Nephron (organoid): ENCODE results near the gene ZWILCH.
A peak's percentile ranks its signal among the peaks of the same experiment; 100 is the strongest.

ENCODE experiments used
- H3K27ac Mint-ChIP-seq, 3 experiments: 2 replicates each; pipeline ENCODE4 v1.8.0; 2020; ENCODE audit warnings: mixed read lengths in 3 of 3, mild to moderate bottlenecking in 2 of 3, moderate library complexity in 1 of 3
- H3K27me3 Mint-ChIP-seq: 2 replicates; pipeline ENCODE4 v1.8.0; 2021; ENCODE audit warnings: low read depth, mild to moderate bottlenecking, moderate library complexity, mixed read lengths
- H3K36me3 Mint-ChIP-seq: 2 replicates; pipeline ENCODE4 v1.8.0; 2020; ENCODE audit warnings: low read depth, mixed read lengths
- H3K4me1 Mint-ChIP-seq: 2 replicates; pipeline ENCODE4 v1.8.0; 2020; ENCODE audit warnings: mixed read lengths
- H3K4me3 Mint-ChIP-seq, 3 experiments: 2 replicates each; pipeline ENCODE4 v1.8.0; 2020; ENCODE audit warnings: mild to moderate bottlenecking in 3 of 3, mixed read lengths in 3 of 3, moderate library complexity in 2 of 3
- H3K9me3 Mint-ChIP-seq: 2 replicates; pipeline ENCODE4 v1.8.0; 2020; ENCODE audit warnings: mixed read lengths
- CTCF ChIP-seq, 3 experiments: fragments of 200-600 bp; sonication (generic); IDR thresholded peaks; one replicate each; pipeline ENCODE4 v1.5.0; 2021; ENCODE audit warnings: antibody characterized with exemption in 3 of 3; ENCODE audit not compliant: unreplicated experiment in 3 of 3

Gene ZWILCH

GRCh38 chr15:66505430-66505811 is 295 bp downstream of the ZWILCH start:
- Mint-ChIP-seq H3K27me3 (no peaks in the 10 kb centered on the region), H3K4me3 (peak overlapping the region; percentile 95 to 100 (median 96)), H3K9me3 (no peaks in the 10 kb centered on the region), H3K36me3 (peaks cover 39% of the 10 kb centered on the region), H3K27ac (peak overlapping the region; percentile 95 to 98 (median 97)), H3K4me1 (peaks cover 27% of the 10 kb centered on the region)
- no peak for TF ChIP-seq CTCF (IDR thresholded peaks at IDR 0.05; ENCODE audit: unreplicated experiment in 3 of 3)

GRCh38 chr15:66505818-66506217 is 692 bp downstream of the ZWILCH start:
- H3K4me3 Mint-ChIP-seq = peak overlapping the region; percentile 95 to 100 (median 96)
- H3K36me3 Mint-ChIP-seq = peaks cover 35% of the 10 kb centered on the region
- no peaks in the 10 kb centered on the region for H3K9me3 Mint-ChIP-seq
- H3K27ac Mint-ChIP-seq = peak overlapping the region; percentile 95 to 98 (median 97)
- H3K27me3 Mint-ChIP-seq = no peaks in the 10 kb centered on the region
- TF ChIP-seq CTCF (IDR thresholded peaks at IDR 0.05; ENCODE audit: unreplicated experiment in 3 of 3) = no peak
- peaks cover 27% of the 10 kb centered on the region for H3K4me1 Mint-ChIP-seq

GRCh38 chr15:66508293-66508883 is 3.3 kb downstream of the ZWILCH start:
- Mint-ChIP-seq H3K4me3 (peak overlapping the region in 2 of 3 experiments; percentile 80 to 84), H3K27ac (peak overlapping the region; percentile 36 to 90 (median 46)), H3K36me3 (peaks cover 12% of the 10 kb centered on the region), H3K4me1 (peaks cover 19% of the 10 kb centered on the region), H3K27me3 (no peaks in the 10 kb centered on the region), H3K9me3 (no peaks in the 10 kb centered on the region)
- no peak for TF ChIP-seq CTCF (IDR thresholded peaks at IDR 0.05; ENCODE audit: unreplicated experiment in 3 of 3)

GRCh38 chr15:66514586-66514985 is 9.5 kb downstream of the ZWILCH start:
- TF ChIP-seq CTCF (IDR thresholded peaks at IDR 0.05; ENCODE audit: unreplicated experiment in 3 of 3) = no peak
- no peak overlapping the region for H3K4me3 Mint-ChIP-seq
- no peak overlapping the region for H3K27ac Mint-ChIP-seq

GRCh38 chr15:66515901-66516322 is 10.8 kb downstream of the ZWILCH start:
- Mint-ChIP-seq H3K9me3 (no peaks in the 10 kb centered on the region), H3K4me1 (no peaks in the 10 kb centered on the region), H3K4me3 (no peak overlapping the region), H3K36me3 (peaks cover 23% of the 10 kb centered on the region), H3K27me3 (no peaks in the 10 kb centered on the region), H3K27ac (no peak overlapping the region)
- no peak for TF ChIP-seq CTCF (IDR thresholded peaks at IDR 0.05; ENCODE audit: unreplicated experiment in 3 of 3)

More at GRCh38 chr15:66514586-66514985, 9.5 kb downstream of the ZWILCH start:
- Mint-ChIP-seq H3K36me3 (peaks cover 23% of the 10 kb centered on the region), H3K9me3 (no peaks in the 10 kb centered on the region), H3K4me1 (no peaks in the 10 kb centered on the region), H3K27me3 (no peaks in the 10 kb centered on the region)

GRCh38 chr15:66523926-66524325 is 18.8 kb downstream of the ZWILCH start:
- H3K27me3 Mint-ChIP-seq = no peaks in the 10 kb centered on the region
- no peak overlapping the region for H3K4me3 Mint-ChIP-seq
- H3K27ac Mint-ChIP-seq = no peak overlapping the region
- H3K9me3 Mint-ChIP-seq = no peaks in the 10 kb centered on the region
- peaks cover 9% of the 10 kb centered on the region for H3K36me3 Mint-ChIP-seq
- TF ChIP-seq CTCF (IDR thresholded peaks at IDR 0.05; ENCODE audit: unreplicated experiment in 3 of 3) = no peak
- no peaks in the 10 kb centered on the region for H3K4me1 Mint-ChIP-seq
